Uterus (tissue), 2 donors: ENCODE data around the gene ANAPC16.

Source experiments
- CTCF ChIP-seq, 4 experiments: fragments of 200-600 bp in 2 of 4; fragments of 450-650 bp in 2 of 4; sonication (generic) in 2 of 4; IDR thresholded peaks; one replicate each; pipeline ENCODE4 v1.5.1; 2016 to 2019; ENCODE audit warnings: antibody characterized with exemption in 4 of 4, mild to moderate bottlenecking in 2 of 4, moderate library complexity in 1 of 4
- POLR2A ChIP-seq, 2 donors: fragments of 450-650 bp; IDR thresholded peaks; one replicate each; pipeline ENCODE4 v1.6.1; 2016; ENCODE audit warnings: antibody characterized with exemption in 2 of 2, mild to moderate bottlenecking in 1 of 2, moderate library complexity in 1 of 2

- TF ChIP-seq POLR2A (IDR thresholded peaks at IDR 0.05) (no peak), CTCF (IDR thresholded peaks at IDR 0.05) (no peak)
Observed at GRCh38 chr10:72263613-72264241, 47.9 kb downstream of the ANAPC16 start.
